Stomach (tissue), 4 donors: ENCODE measurements around the gene TGFBI.

Source experiments
- CTCF ChIP-seq, 7 experiments: fragments of 450-650 bp in 4 of 7; fragments of 200-600 bp in 3 of 7; sonication (generic) in 3 of 7; IDR thresholded peaks; one replicate each; pipeline ENCODE4 v1.5.1; 2016 to 2019; ENCODE audit warnings: antibody characterized with exemption in 7 of 7, control low read depth in 2 of 7, mild to moderate bottlenecking in 1 of 7
- POLR2A ChIP-seq, 4 donors: fragments of 450-650 bp; IDR thresholded peaks; one replicate each; pipeline ENCODE4 v1.6.1; 2016; ENCODE audit warnings: antibody characterized with exemption in 4 of 4, control low read depth in 2 of 4, mild to moderate bottlenecking in 1 of 4, moderate library complexity in 1 of 4
- POLR2AphosphoS5 ChIP-seq, 3 donors: sonication (generic); formaldehyde crosslinking; IDR thresholded peaks; one replicate each; pipeline ENCODE4 v1.6.1; 2016; ENCODE audit warnings: antibody characterized with exemption in 3 of 3

- TF ChIP-seq CTCF (IDR thresholded peaks at IDR 0.05) (no peak), POLR2A (IDR thresholded peaks at IDR 0.05) (no peak), POLR2AphosphoS5 (IDR thresholded peaks at IDR 0.05) (no peak)
Observed at GRCh38 chr5:135995976-135996375, 32.8 kb upstream of the TGFBI start.
